IMR-90 (cell line): ENCODE data around the gene SURF4. TPM values are rescaled to one million over a fixed set of nuclear protein-coding genes. Genes with fewer than 3 reads are reported as not detected.

Experiments used
- ATAC-seq: fragments of 200-7000 bp; cut with Tn5 transposase; 2 replicates; pipeline ENCODE4 v1.9.1; 2020; ENCODE audit warnings: low read depth, mild to moderate bottlenecking, moderate library complexity
- BruUV-seq: library from RNA; stranded (reverse); fragments of 400-500 nt; replicated peaks from 2 replicates; lab custom pipeline; 2021; lab: Mats Ljungman, UMichigan
- CTCF ChIA-PET: fragments of 300-600 bp; formaldehyde crosslinking; extraction: SDS; loops from one replicate; lab custom pipeline; 2021; ENCODE audit warnings: antibody characterized with exemption; lab: Yijun Ruan, JAX
- POLR2A ChIA-PET: fragments of 300-600 bp; sonication (Branson Sonifier 250); formaldehyde crosslinking; loops from one replicate; lab custom pipeline; 2022; ENCODE audit warnings: antibody characterized with exemption; ENCODE audit not compliant: unreplicated experiment; lab: Charles Lee
- DNase-seq: peaks from one replicate; pipeline ENCODE4 v3.0.0; 2013
- H2AFZ ChIP-seq: replicated peaks from 2 replicates; pipeline ENCODE3; 2013; ENCODE audit warnings: low read length, mild to moderate bottlenecking; ENCODE audit not compliant: poor library complexity
- H2AK5ac ChIP-seq: 2 replicates; pipeline ENCODE4 v1.6.1; 2013; ENCODE audit warnings: low read depth, low read length, inconsistent platforms
- H2AK9ac ChIP-seq: replicated peaks from 2 replicates; pipeline ENCODE3; 2013; ENCODE audit warnings: mild to moderate bottlenecking, low read depth, low read length, moderate library complexity; ENCODE audit not compliant: poor library complexity
- H2BK120ac ChIP-seq: 2 replicates; pipeline ENCODE4 v1.6.1; 2013; ENCODE audit warnings: low read depth, low read length, inconsistent platforms
- H2BK15ac ChIP-seq: 3 replicates; pipeline ENCODE4 v1.6.1; 2013; ENCODE audit warnings: low read depth, low read length, inconsistent platforms
- H2BK20ac ChIP-seq: 2 replicates; pipeline ENCODE4 v1.6.1; 2013; ENCODE audit warnings: low read depth, mild to moderate bottlenecking, inconsistent platforms, low read length, moderate library complexity
- H2BK5ac ChIP-seq: 2 replicates; pipeline ENCODE4 v1.6.1; 2013; ENCODE audit warnings: mild to moderate bottlenecking, low read depth, low read length, inconsistent platforms; ENCODE audit not compliant: poor library complexity, severe bottlenecking
- H3K14ac ChIP-seq: replicated peaks from 2 replicates; pipeline ENCODE4 v1.6.1; 2013; ENCODE audit warnings: low read depth, low read length, inconsistent platforms
- H3K18ac ChIP-seq: 2 replicates; pipeline ENCODE4 v1.6.1; 2013; ENCODE audit warnings: low read depth, low read length, control low read depth
- H3K23ac ChIP-seq: 2 replicates; pipeline ENCODE4 v1.6.1; 2013; ENCODE audit warnings: low read depth, low read length, inconsistent platforms
- H3K27ac ChIP-seq: 2 replicates; pipeline ENCODE4 v1.5.1; 2013; ENCODE audit warnings: mild to moderate bottlenecking, control low read depth, low read length; ENCODE audit not compliant: insufficient read depth
- H3K27me3 ChIP-seq: 2 replicates; pipeline ENCODE4 v1.6.1; 2013; ENCODE audit warnings: low read length; ENCODE audit not compliant: control insufficient read depth, insufficient read depth
- H3K36me3 ChIP-seq: 2 replicates; pipeline ENCODE4 v1.6.1; 2013; ENCODE audit warnings: low read length, mixed read lengths; ENCODE audit not compliant: control insufficient read depth, insufficient read depth
- H3K4ac ChIP-seq: 2 replicates; pipeline ENCODE4 v1.6.1; 2013; ENCODE audit warnings: low read depth, low read length, inconsistent platforms
- H3K4me1 ChIP-seq: 2 replicates; pipeline ENCODE4 v1.6.1; 2013; ENCODE audit warnings: low read length, mixed read lengths; ENCODE audit not compliant: control insufficient read depth, insufficient read depth
- H3K4me2 ChIP-seq: 2 replicates; pipeline ENCODE4 v1.6.1; 2013; ENCODE audit warnings: low read depth, mild to moderate bottlenecking, control low read depth, low read length, moderate library complexity
- H3K4me3 ChIP-seq: 2 replicates; pipeline ENCODE4 v1.5.1; 2013; ENCODE audit warnings: low read depth, mild to moderate bottlenecking, control low read depth, low read length, moderate library complexity; ENCODE audit not compliant: insufficient read depth
- H3K56ac ChIP-seq: 2 replicates; pipeline ENCODE4 v1.6.1; 2013; ENCODE audit warnings: low read length, inconsistent platforms; ENCODE audit not compliant: insufficient read depth; ENCODE audit errors: extremely low read depth
- H3K79me1 ChIP-seq, 2 experiments: 2 replicates each; pipeline ENCODE4 v1.6.1; 2013; ENCODE audit warnings: low read length in 2 of 2, inconsistent platforms in 1 of 2, low read depth in 1 of 2
- H3K9ac ChIP-seq: 2 replicates; pipeline ENCODE4 v1.6.1; 2013; ENCODE audit warnings: low read depth, low read length, control low read depth
- H3K9me1 ChIP-seq: 2 replicates; pipeline ENCODE4 v1.6.1; 2013; ENCODE audit warnings: low read length, inconsistent platforms; ENCODE audit not compliant: insufficient read depth
- H3K9me3 ChIP-seq: 2 replicates; pipeline ENCODE4 v1.6.1; 2013; ENCODE audit warnings: low read length; ENCODE audit not compliant: control insufficient read depth, insufficient read depth
- H4K20me1 ChIP-seq: 2 replicates; pipeline ENCODE4 v1.6.1; 2013; ENCODE audit warnings: low read length, inconsistent platforms; ENCODE audit not compliant: insufficient read depth
- H4K5ac ChIP-seq: 2 replicates; pipeline ENCODE4 v1.6.1; 2013; ENCODE audit warnings: mild to moderate bottlenecking, low read depth, low read length, control low read depth
- H4K8ac ChIP-seq, 2 experiments: 2 replicates each; pipeline ENCODE4 v1.6.1; 2013; ENCODE audit warnings: low read depth in 2 of 2, low read length in 2 of 2, control low read depth in 1 of 2, inconsistent platforms in 1 of 2
- H4K91ac ChIP-seq: 2 replicates; pipeline ENCODE4 v1.6.1; 2013; ENCODE audit warnings: low read depth, low read length, inconsistent platforms; ENCODE audit not compliant: insufficient read depth
- BHLHE40 ChIP-seq: fragments of 150-350 bp; IDR thresholded peaks from 2 replicates; pipeline ENCODE4 v1.6.1; 2016; ENCODE audit warnings: mild to moderate bottlenecking, low read depth, low read length
- FOS ChIP-seq: fragments of 150-350 bp; IDR thresholded peaks from 2 replicates; pipeline ENCODE4 v1.6.1; 2016; ENCODE audit warnings: low read depth, low read length
- MAZ ChIP-seq: IDR thresholded peaks from 2 replicates; pipeline ENCODE4 v1.6.1; 2012; ENCODE audit warnings: low read depth, mild to moderate bottlenecking, low read length, improper control_type of control experiment, moderate library complexity, borderline replicate concordance
- POLR2A ChIP-seq: IDR thresholded peaks from 2 replicates; pipeline ENCODE4 v1.6.1; 2012; ENCODE audit warnings: mild to moderate bottlenecking, low read depth, low read length
- RAD21 ChIP-seq: IDR thresholded peaks from 2 replicates; pipeline ENCODE4 v1.6.1; 2012; ENCODE audit warnings: low read length, improper control_type of control experiment
- RCOR1 ChIP-seq: IDR thresholded peaks from 2 replicates; pipeline ENCODE4 v1.6.1; 2012; ENCODE audit warnings: mild to moderate bottlenecking, low read length, improper control_type of control experiment; ENCODE audit not compliant: insufficient replicate concordance
- whole genome bisulfite sequencing, 2 experiments: methylation state at CpG; one replicate each; pipeline versions ENCODE4 v1.1.5 to v1.1.7; 2013; ENCODE audit warnings: missing lambda C conversion rate in 2 of 2; ENCODE audit not compliant: insufficient read length in 1 of 2; ENCODE audit errors: extremely low coverage in 2 of 2; 5-methylcytosine and 5-hydroxymethylcytosine counted together
- dilution Hi-C: fragments of 300-500 bp; cut with HindIII; formaldehyde crosslinking; loops from one replicate; pipeline ENCODE4 v1.14.3; 2018; ENCODE audit warnings: low sequenced_read_pairs; ENCODE audit not compliant: unreplicated experiment
- in situ Hi-C: fragments of 300-500 bp; cut with MboI; formaldehyde crosslinking; loops from 3 replicates; pipeline ENCODE4 v1.14.3; 2019; ENCODE audit warnings: low sequenced_read_pairs, inconsistent platforms, mixed read lengths
- intact Hi-C: fragments of 100-400 bp; cut with micrococcal nuclease; formaldehyde crosslinking; loops from 2 replicates; pipeline ENCODE4 v1.10.0; 2022
- polyA plus RNA-seq, 3 experiments: library from polyadenylated mRNA; depleted of rRNA; stranded (reverse); fragments of >200 nt; gene quantifications; 2 replicates each; pipeline ENCODE4 v1.2.3, GENCODE V29; 2012; ENCODE audit warnings: low replicate concordance in 1 of 3
- total RNA-seq: library from RNA; depleted of rRNA; stranded (reverse); fragments of >200 nt; gene quantifications from 2 replicates; pipeline ENCODE4 v1.2.3, GENCODE V29; 2012
- TF ChIP-seq, protein P1 (sequence below): fragments of 150-350 bp; IDR thresholded peaks from 2 replicates; pipeline ENCODE4 v1.6.1; 2017; ENCODE audit warnings: mild to moderate bottlenecking, antibody characterized with exemption, low read length, low read depth
- TF ChIP-seq, protein P2 (sequence below): conservative IDR thresholded peaks from 2 replicates; pipeline ENCODE4 v1.5.1; 2012; ENCODE audit warnings: mild to moderate bottlenecking, low read depth, low read length, improper control_type of control experiment

Gene SURF4
- total and polyA plus RNA-seq, 2 of the 4 experiments (the other 2 are of a cell fraction), result 307 to 532 TPM

DNA sequence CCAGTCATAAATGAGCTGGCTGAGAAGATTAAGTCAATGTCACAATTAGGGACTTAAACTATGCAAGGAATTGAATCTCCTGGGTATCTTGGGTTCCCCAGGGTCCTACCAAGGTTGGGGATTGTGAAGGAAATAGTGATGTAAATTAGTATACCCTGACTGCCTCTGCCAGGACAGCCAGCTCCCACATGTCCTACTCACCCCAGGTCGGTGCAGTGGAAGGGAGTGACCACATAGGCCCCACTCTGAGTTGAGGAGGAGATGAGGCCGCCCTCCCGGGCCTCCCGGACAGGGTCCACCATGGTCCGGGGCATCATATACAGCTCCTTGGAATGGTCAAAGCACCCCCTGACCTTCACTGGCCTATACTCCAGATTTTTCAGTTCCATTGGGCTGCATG lies 22.3 kb downstream of the SURF4 start:
- BruUV-seq, result no TSS peak
- no peak overlapping the region for H3K4me2 ChIP-seq
- peaks cover 33 to 79% of the 10 kb centered on the region in 2 experiments for H3K79me1 ChIP-seq
- no peak overlapping the region for H3K4ac ChIP-seq
- no peak overlapping the region for H3K9ac ChIP-seq
- H3K18ac ChIP-seq, result no peak overlapping the region
- H3K9me1 ChIP-seq, result peaks cover 3% of the 10 kb centered on the region; the same call in 1 of the 2 replicates
- in situ Hi-C loops, result no loop called here
- H2BK5ac ChIP-seq, result no peak overlapping the region
- H4K91ac ChIP-seq, result no peak overlapping the region
- no peak overlapping the region for H3K56ac ChIP-seq
- H3K23ac ChIP-seq, result no peak overlapping the region
- peaks cover 18% of the 10 kb centered on the region for H3K4me1 ChIP-seq
- POLR2A ChIA-PET, result no interaction called here
- no peak overlapping the region for H2BK120ac ChIP-seq
- peaks cover 51% of the 10 kb centered on the region for H4K20me1 ChIP-seq
- H3K4me3 ChIP-seq, result no peak overlapping the region
- no CpG with 5 or more reads among the region's 5 CpGs for WGBS, 2 experiments
- H2AK5ac ChIP-seq, result no peak overlapping the region
- H2AFZ ChIP-seq, result no peak overlapping the region
- TF ChIP-seq, protein P1, sequence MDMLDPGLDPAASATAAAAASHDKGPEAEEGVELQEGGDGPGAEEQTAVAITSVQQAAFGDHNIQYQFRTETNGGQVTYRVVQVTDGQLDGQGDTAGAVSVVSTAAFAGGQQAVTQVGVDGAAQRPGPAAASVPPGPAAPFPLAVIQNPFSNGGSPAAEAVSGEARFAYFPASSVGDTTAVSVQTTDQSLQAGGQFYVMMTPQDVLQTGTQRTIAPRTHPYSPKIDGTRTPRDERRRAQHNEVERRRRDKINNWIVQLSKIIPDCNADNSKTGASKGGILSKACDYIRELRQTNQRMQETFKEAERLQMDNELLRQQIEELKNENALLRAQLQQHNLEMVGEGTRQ, result no peak
- TF ChIP-seq RAD21, result no peak
- TF ChIP-seq MAZ, result no peak
- TF ChIP-seq, protein P2, sequence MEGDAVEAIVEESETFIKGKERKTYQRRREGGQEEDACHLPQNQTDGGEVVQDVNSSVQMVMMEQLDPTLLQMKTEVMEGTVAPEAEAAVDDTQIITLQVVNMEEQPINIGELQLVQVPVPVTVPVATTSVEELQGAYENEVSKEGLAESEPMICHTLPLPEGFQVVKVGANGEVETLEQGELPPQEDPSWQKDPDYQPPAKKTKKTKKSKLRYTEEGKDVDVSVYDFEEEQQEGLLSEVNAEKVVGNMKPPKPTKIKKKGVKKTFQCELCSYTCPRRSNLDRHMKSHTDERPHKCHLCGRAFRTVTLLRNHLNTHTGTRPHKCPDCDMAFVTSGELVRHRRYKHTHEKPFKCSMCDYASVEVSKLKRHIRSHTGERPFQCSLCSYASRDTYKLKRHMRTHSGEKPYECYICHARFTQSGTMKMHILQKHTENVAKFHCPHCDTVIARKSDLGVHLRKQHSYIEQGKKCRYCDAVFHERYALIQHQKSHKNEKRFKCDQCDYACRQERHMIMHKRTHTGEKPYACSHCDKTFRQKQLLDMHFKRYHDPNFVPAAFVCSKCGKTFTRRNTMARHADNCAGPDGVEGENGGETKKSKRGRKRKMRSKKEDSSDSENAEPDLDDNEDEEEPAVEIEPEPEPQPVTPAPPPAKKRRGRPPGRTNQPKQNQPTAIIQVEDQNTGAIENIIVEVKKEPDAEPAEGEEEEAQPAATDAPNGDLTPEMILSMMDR, result no peak
- no peak for TF ChIP-seq RCOR1
- TF ChIP-seq FOS, result no peak
- no peak for TF ChIP-seq POLR2A
- no peak for TF ChIP-seq BHLHE40
- H3K9me3 ChIP-seq, result no peaks in the 10 kb centered on the region
- H3K36me3 ChIP-seq, result peaks cover 47% of the 10 kb centered on the region
- ATAC-seq, result no peak
- no peak overlapping the region for H4K5ac ChIP-seq
- dilution Hi-C loops, result no loop called here
- no peak overlapping the region for H2BK20ac ChIP-seq
- intact Hi-C loops, result no loop called here
- DNase-seq, result no peak
- H3K27me3 ChIP-seq, result no peaks in the 10 kb centered on the region
- H4K8ac ChIP-seq, result no peak overlapping the region
- no peak overlapping the region for H3K14ac ChIP-seq
- CTCF ChIA-PET, result no interaction called here
- no peak overlapping the region for H2BK15ac ChIP-seq
- no peak overlapping the region for H3K27ac ChIP-seq
- no peak overlapping the region for H2AK9ac ChIP-seq
